ENCODE measurements around the gene C19orf81.

C19orf81 gene

DNA sequence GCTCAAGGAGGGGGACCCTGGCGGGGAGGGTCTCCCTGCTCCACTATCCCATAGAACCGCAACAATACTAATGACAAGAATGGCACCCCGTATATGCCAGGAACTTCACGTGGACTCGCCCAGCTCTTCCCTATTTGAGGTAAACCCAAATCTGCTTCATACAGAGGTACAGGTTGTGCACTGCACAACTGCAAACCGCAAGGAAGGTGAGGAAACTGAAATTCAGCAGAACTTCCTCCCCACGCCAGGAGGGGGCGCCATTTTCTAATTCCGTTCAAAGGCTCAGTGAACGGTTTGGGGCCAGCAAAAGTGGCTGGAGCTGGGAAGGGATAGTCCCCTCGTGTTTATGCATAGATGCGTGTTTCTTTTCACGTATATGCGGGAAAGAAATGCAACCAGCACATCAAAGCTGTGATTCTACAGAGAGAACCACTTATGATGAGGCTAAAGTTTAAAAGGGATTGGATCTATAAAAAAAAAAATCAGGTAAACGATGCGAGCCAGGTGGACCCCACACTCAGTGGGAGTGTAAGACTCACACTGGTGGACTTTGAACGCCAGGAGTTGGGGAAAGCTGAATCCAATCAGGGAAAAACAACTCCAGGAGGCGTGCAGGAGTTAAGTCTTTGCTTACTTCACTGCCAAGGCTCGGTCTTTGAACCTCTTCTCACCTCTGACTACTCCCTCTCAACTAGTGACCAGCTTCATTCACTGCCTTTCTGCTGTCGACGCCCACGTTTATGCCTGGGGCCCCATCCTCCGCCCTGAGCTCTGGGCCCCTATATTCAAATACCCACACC lies 20.3 kb downstream of the C19orf81 start:
- in situ Hi-C loops (cut with HindIII; ENCODE audit: low sequenced_read_pairs) = no loop called here
- DNase-seq (ENCODE audit: low read depth) = no peak
- TF ChIP-seq CTCF (IDR thresholded peaks at IDR 0.05; ENCODE audit: low read depth, low read length, missing control alignments) = peak; percentile 61
- no peak overlapping the region for H3K4me3 ChIP-seq (ENCODE audit: low read depth, low read length)

GRCh38 chr19:50670102-50670380 lies 20.8 kb downstream of the C19orf81 start:
- no peak for TF ChIP-seq CTCF (IDR thresholded peaks at IDR 0.05; ENCODE audit: low read depth, low read length, missing control alignments)
- H3K4me3 ChIP-seq (ENCODE audit: low read depth, low read length) = no peak overlapping the region
- in situ Hi-C loops (cut with HindIII; ENCODE audit: low sequenced_read_pairs) = no loop called here
- no peak for DNase-seq (ENCODE audit: low read depth)

DNA sequence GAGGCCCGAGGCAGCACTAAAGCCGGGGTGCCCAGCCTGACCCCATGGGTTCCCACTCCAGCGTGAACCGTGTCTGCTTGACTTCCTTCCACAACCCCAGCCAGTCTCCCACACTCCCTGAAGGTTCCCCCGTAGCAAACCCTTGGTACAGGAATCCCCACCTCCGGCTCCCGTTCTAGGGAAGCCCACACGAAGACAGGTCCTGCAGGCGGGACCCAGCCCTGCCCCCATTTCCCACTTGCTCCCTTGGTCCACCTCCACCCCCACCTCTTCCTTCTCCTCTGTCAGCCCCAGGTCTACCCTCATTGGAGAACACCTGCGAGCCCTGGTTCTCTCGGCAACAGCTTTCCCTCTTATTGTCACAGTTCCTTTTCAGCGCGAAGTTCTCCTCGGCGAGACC lies 23.9 kb downstream of the C19orf81 start:
- DNase-seq (ENCODE audit: low read depth) = no peak
- no peak for TF ChIP-seq CTCF (IDR thresholded peaks at IDR 0.05; ENCODE audit: low read depth, low read length, missing control alignments)
- no peak overlapping the region for H3K4me3 ChIP-seq (ENCODE audit: low read depth, low read length)
- in situ Hi-C loops (cut with HindIII; ENCODE audit: low sequenced_read_pairs) = no loop called here

DNA sequence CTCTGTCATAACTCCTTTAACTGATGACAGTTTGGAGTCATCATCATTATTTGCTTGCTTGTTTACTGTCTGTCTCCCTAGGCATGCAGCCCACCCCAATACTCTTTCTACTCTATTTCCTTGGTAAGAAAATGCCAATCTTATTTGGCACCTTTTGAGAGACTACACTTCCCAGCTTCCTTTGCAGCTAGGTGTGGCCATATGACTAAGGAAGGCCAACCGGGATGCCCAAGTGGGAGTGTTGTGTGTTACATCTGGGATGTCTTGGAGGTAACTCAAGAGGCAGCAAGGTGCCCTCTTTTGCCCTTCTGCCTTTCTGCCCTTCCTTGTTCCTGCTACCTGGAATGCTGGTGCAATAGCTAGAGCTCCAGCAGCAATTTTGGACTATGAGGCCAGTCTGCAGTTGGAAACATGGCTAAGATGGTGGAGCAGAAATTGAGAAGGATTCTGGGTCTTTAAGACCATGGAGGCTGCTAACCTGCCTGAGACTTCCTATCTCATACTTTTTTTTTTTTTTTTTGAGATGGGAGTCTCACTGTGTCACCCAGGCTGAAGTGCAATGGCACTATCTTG lies 27.5 kb downstream of the C19orf81 start:
- DNase-seq (ENCODE audit: low read depth) = no peak
- no peak for TF ChIP-seq CTCF (IDR thresholded peaks at IDR 0.05; ENCODE audit: low read depth, low read length, missing control alignments)

GRCh38 chr19:50677636-50678035 lies 28.4 kb downstream of the C19orf81 start:
- no peak for TF ChIP-seq CTCF (IDR thresholded peaks at IDR 0.05; ENCODE audit: low read depth, low read length, missing control alignments)
- no peak for DNase-seq (ENCODE audit: low read depth)
- H3K4me3 ChIP-seq (ENCODE audit: low read depth, low read length) = no peak overlapping the region
- in situ Hi-C loops (cut with HindIII; ENCODE audit: low sequenced_read_pairs) = no loop called here

More for the DNA sequence above, 27.5 kb downstream of the C19orf81 start:
- in situ Hi-C loops (cut with HindIII; ENCODE audit: low sequenced_read_pairs) = no loop called here
- no peak overlapping the region for H3K4me3 ChIP-seq (ENCODE audit: low read depth, low read length)

DNA sequence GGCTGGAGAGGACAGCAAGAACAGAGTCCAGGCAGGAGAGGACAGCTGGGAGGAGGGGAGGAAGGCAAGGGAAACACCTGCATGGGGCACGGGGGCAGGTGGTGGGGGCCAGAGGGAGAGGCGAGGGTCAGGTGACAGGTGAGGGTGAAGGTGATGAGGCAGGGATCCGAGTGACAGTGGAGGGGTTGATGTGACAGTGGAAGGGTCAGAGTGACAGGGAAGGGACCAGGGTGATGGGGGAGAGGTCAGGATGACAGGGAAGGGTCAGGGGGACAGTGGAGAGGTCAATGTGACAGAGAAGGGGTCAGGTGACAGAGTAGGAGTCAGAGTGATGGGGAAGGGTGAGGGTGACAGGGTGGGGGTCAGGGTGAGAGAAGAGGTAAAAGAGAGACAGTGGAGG lies 29.1 kb downstream of the C19orf81 start:
- DNase-seq (ENCODE audit: low read depth) = no peak
- no peak overlapping the region for H3K4me3 ChIP-seq (ENCODE audit: low read depth, low read length)
- in situ Hi-C loops (cut with HindIII; ENCODE audit: low sequenced_read_pairs) = no loop called here
- no peak for TF ChIP-seq CTCF (IDR thresholded peaks at IDR 0.05; ENCODE audit: low read depth, low read length, missing control alignments)

All from astrocyte of the cerebellum (primary cell).